Measurements from ENCODE around the gene P4HA2.

- TF ChIP-seq POLR2AphosphoS5 (IDR thresholded peaks at IDR 0.05; ENCODE audit: low read depth) (no peak), NANOG (IDR thresholded peaks at IDR 0.05; ENCODE audit: borderline replicate concordance) (no peak), CTCF (conservative IDR thresholded peaks at IDR 0.05; ENCODE audit: low read depth in 2 of 2) (no peak), REST (IDR thresholded peaks at IDR 0.05; ENCODE audit: unreplicated experiment) (no peak), EZH2 (IDR thresholded peaks at IDR 0.05; ENCODE audit: low read depth, unreplicated experiment) (no peak), EZH2phosphoT487 (IDR thresholded peaks at IDR 0.05; ENCODE audit: unreplicated experiment) (no peak), ETS1 (IDR thresholded peaks at IDR 0.05) (no peak), ZNF114 (CRISPR knock-in tag; IDR thresholded peaks at IDR 0.05) (no peak), ZNF331 (CRISPR knock-in tag; IDR thresholded peaks at IDR 0.05; ENCODE audit: low read depth) (no peak), CREB1 (CRISPR knock-in tag; IDR thresholded peaks at IDR 0.05; ENCODE audit: low read depth) (no peak), STAT1 (IDR thresholded peaks at IDR 0.05; ENCODE audit: unreplicated experiment) (no peak), JUNB (IDR thresholded peaks at IDR 0.05; ENCODE audit: unreplicated experiment) (no peak)
- TF ChIP-seq, protein P1, sequence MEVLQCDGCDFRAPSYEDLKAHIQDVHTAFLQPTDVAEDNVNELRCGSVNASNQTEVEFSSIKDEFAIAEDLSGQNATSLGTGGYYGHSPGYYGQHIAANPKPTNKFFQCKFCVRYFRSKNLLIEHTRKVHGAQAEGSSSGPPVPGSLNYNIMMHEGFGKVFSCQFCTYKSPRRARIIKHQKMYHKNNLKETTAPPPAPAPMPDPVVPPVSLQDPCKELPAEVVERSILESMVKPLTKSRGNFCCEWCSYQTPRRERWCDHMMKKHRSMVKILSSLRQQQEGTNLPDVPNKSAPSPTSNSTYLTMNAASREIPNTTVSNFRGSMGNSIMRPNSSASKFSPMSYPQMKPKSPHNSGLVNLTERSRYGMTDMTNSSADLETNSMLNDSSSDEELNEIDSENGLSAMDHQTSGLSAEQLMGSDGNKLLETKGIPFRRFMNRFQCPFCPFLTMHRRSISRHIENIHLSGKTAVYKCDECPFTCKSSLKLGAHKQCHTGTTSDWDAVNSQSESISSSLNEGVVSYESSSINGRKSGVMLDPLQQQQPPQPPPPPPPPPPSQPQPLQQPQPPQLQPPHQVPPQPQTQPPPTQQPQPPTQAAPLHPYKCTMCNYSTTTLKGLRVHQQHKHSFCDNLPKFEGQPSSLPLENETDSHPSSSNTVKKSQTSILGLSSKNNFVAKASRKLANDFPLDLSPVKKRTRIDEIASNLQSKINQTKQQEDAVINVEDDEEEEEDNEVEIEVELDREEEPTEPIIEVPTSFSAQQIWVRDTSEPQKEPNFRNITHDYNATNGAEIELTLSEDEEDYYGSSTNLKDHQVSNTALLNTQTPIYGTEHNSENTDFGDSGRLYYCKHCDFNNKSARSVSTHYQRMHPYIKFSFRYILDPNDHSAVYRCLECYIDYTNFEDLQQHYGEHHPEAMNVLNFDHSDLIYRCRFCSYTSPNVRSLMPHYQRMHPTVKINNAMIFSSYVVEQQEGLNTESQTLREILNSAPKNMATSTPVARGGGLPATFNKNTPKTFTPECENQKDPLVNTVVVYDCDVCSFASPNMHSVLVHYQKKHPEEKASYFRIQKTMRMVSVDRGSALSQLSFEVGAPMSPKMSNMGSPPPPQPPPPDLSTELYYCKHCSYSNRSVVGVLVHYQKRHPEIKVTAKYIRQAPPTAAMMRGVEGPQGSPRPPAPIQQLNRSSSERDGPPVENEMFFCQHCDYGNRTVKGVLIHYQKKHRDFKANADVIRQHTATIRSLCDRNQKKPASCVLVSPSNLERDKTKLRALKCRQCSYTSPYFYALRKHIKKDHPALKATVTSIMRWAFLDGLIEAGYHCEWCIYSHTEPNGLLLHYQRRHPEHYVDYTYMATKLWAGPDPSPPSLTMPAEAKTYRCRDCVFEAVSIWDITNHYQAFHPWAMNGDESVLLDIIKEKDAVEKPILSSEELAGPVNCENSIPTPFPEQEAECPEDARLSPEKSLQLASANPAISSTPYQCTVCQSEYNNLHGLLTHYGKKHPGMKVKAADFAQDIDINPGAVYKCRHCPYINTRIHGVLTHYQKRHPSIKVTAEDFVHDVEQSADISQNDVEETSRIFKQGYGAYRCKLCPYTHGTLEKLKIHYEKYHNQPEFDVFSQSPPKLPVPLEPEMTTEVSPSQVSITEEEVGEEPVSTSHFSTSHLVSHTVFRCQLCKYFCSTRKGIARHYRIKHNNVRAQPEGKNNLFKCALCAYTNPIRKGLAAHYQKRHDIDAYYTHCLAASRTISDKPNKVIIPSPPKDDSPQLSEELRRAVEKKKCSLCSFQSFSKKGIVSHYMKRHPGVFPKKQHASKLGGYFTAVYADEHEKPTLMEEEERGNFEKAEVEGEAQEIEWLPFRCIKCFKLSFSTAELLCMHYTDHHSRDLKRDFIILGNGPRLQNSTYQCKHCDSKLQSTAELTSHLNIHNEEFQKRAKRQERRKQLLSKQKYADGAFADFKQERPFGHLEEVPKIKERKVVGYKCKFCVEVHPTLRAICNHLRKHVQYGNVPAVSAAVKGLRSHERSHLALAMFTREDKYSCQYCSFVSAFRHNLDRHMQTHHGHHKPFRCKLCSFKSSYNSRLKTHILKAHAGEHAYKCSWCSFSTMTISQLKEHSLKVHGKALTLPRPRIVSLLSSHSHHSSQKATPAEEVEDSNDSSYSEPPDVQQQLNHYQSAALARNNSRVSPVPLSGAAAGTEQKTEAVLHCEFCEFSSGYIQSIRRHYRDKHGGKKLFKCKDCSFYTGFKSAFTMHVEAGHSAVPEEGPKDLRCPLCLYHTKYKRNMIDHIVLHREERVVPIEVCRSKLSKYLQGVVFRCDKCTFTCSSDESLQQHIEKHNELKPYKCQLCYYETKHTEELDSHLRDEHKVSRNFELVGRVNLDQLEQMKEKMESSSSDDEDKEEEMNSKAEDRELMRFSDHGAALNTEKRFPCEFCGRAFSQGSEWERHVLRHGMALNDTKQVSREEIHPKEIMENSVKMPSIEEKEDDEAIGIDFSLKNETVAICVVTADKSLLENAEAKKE (CRISPR knock-in tag; IDR thresholded peaks at IDR 0.05), result no peak
Observed at GRCh38 chr5:132237670-132238069, 10.0 kb upstream of the P4HA2 start.

Measured in GM23338 (cell line).